OCI-LY3 (cell line): ENCODE results near the gene MAP3K5.

ENCODE experiments used
- EZH2phosphoT487 ChIP-seq: fragments of 200-600 bp; shearing (Covaris generic); IDR thresholded peaks from 2 replicates; pipeline ENCODE4 v1.6.1; 2018; ENCODE audit warnings: antibody characterized with exemption, mixed run types, low read depth
- TF ChIP-seq, protein P1 (sequence below): fragments of 200-600, 300-600 bp; sonication (generic); IDR thresholded peaks from 2 replicates; pipeline ENCODE4 v1.5.1; 2014; ENCODE audit warnings: antibody characterized with exemption, low read length, low read depth

DNA sequence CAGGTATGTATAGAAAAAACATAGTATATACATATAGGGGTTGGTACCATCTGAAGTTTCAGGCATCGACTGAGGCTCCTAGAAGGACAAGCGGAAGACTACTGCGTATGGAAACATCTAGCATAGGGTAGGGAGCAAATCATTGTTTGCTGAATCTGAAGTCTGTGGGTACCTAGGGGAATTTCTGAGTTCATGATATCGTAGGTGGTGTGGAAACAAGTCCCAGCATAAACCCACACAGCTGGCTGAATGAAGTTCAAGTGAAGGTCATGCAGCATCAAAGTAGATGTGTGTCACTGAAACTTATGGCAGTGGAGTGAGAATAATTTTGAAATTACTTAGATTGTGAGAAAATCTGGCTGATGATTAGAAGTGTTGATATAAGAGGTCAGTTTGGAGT, 281.5 kb downstream of the MAP3K5 start:
- TF ChIP-seq, protein P1, sequence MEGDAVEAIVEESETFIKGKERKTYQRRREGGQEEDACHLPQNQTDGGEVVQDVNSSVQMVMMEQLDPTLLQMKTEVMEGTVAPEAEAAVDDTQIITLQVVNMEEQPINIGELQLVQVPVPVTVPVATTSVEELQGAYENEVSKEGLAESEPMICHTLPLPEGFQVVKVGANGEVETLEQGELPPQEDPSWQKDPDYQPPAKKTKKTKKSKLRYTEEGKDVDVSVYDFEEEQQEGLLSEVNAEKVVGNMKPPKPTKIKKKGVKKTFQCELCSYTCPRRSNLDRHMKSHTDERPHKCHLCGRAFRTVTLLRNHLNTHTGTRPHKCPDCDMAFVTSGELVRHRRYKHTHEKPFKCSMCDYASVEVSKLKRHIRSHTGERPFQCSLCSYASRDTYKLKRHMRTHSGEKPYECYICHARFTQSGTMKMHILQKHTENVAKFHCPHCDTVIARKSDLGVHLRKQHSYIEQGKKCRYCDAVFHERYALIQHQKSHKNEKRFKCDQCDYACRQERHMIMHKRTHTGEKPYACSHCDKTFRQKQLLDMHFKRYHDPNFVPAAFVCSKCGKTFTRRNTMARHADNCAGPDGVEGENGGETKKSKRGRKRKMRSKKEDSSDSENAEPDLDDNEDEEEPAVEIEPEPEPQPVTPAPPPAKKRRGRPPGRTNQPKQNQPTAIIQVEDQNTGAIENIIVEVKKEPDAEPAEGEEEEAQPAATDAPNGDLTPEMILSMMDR = no peak
- no peak for TF ChIP-seq EZH2phosphoT487
